Neural cell (in vitro differentiated cells): ENCODE results near the gene LCNL1. TPM values are rescaled to one million over a fixed set of nuclear protein-coding genes. Genes with fewer than 3 reads are reported as not detected.

Experiments
- H2AFZ ChIP-seq: fragments of 200-600, 300-800 bp; sonication (generic), shearing (Covaris generic); 2 replicates; pipeline ENCODE4 v1.6.0; 2014; ENCODE audit warnings: low read depth, mild to moderate bottlenecking, antibody characterized with exemption, low read length, moderate library complexity
- H3F3A ChIP-seq: fragments of 200-600 bp; shearing (Covaris generic); 2 replicates; pipeline ENCODE4 v1.6.1; 2016; ENCODE audit warnings: mild to moderate bottlenecking, moderate library complexity, mixed read lengths, antibody characterized with exemption, low read length; ENCODE audit not compliant: insufficient read depth, poor library complexity, severe bottlenecking
- H3K27ac ChIP-seq: fragments of 200-600, 300-800 bp; sonication (generic), shearing (Covaris generic); 2 replicates; pipeline ENCODE4 v1.5.1; 2014; ENCODE audit warnings: mild to moderate bottlenecking, low read length, moderate library complexity
- H3K27me3 ChIP-seq: fragments of 300-800, 200-600 bp; sonication (generic), shearing (Covaris generic); 2 replicates; pipeline ENCODE4 v1.6.0; 2014; ENCODE audit warnings: mild to moderate bottlenecking, low read depth, low read length, moderate library complexity; ENCODE audit not compliant: insufficient read depth
- H3K36me3 ChIP-seq: fragments of 300-800, 200-600 bp; sonication (generic), shearing (Covaris generic); 2 replicates; pipeline ENCODE4 v1.5.1; 2014; ENCODE audit warnings: mild to moderate bottlenecking, antibody characterized with exemption, low read length, moderate library complexity; ENCODE audit not compliant: insufficient read depth
- H3K4me2 ChIP-seq: fragments of 300-800, 200-600 bp; sonication (generic), shearing (Covaris generic); 2 replicates; pipeline ENCODE4 v1.6.0; 2014; ENCODE audit warnings: mild to moderate bottlenecking, low read length
- H3K4me3 ChIP-seq: fragments of 300-800, 200-600 bp; sonication (generic), shearing (Covaris generic); 2 replicates; pipeline ENCODE4 v1.5.1; 2014; ENCODE audit warnings: mild to moderate bottlenecking, low read length, moderate library complexity
- H3K79me2 ChIP-seq: fragments of 200-600 bp; shearing (Covaris generic); replicated peaks from 2 replicates; pipeline ENCODE4 v1.6.0; 2014; ENCODE audit warnings: mild to moderate bottlenecking, low read length, moderate library complexity; ENCODE audit not compliant: insufficient read depth
- H3K9ac ChIP-seq: fragments of 300-800, 200-600 bp; sonication (generic), shearing (Covaris generic); 2 replicates; pipeline ENCODE4 v1.6.1; 2016; ENCODE audit warnings: mild to moderate bottlenecking, low read length, mixed read lengths
- H3K9me2 ChIP-seq: fragments of 200-600 bp; shearing (Covaris generic); 2 replicates; pipeline ENCODE4 v1.6.1; 2016; ENCODE audit warnings: mild to moderate bottlenecking, low read length, mixed read lengths; ENCODE audit not compliant: insufficient read depth
- H3K9me3 ChIP-seq: fragments of 200-600, 300-800 bp; sonication (generic), shearing (Covaris generic); 2 replicates; pipeline ENCODE4 v1.6.1; 2016; ENCODE audit warnings: mild to moderate bottlenecking, mixed run types, low read length, moderate library complexity, mixed read lengths
- H4K20me1 ChIP-seq: fragments of 200-600 bp; shearing (Covaris generic); 2 replicates; pipeline ENCODE4 v1.6.1; 2016; ENCODE audit warnings: mild to moderate bottlenecking, mixed run types; ENCODE audit not compliant: insufficient read depth
- CTCF ChIP-seq: fragments of 450-650 bp; IDR thresholded peaks from 2 replicates; pipeline ENCODE4 v1.5.1; 2014; ENCODE audit warnings: antibody characterized with exemption, mild to moderate bottlenecking, moderate library complexity; ENCODE audit not compliant: poor library complexity, severe bottlenecking
- EP300 ChIP-seq: fragments of 450-650 bp; conservative IDR thresholded peaks from 2 replicates; pipeline ENCODE4 v1.6.1; 2014; ENCODE audit warnings: antibody characterized with exemption, mild to moderate bottlenecking, moderate library complexity; ENCODE audit not compliant: poor library complexity, severe bottlenecking
- EZH2 ChIP-seq: fragments of 200-600, 300-800 bp; shearing (Covaris generic), sonication (generic); IDR thresholded peaks from 2 replicates; pipeline ENCODE4 v1.6.1; 2014; ENCODE audit warnings: antibody characterized with exemption, low read length, borderline replicate concordance, mild to moderate bottlenecking; ENCODE audit not compliant: insufficient read depth, poor library complexity, severe bottlenecking
- MXI1 ChIP-seq: fragments of 450-650 bp; conservative IDR thresholded peaks from 2 replicates; pipeline ENCODE4 v1.6.1; 2014; ENCODE audit warnings: antibody characterized with exemption, mild to moderate bottlenecking; ENCODE audit not compliant: poor library complexity, severe bottlenecking
- POLR2AphosphoS5 ChIP-seq: IDR thresholded peaks from 2 replicates; pipeline ENCODE4 v1.6.1; 2012
- RAD21 ChIP-seq: fragments of 450-650 bp; conservative IDR thresholded peaks from 2 replicates; pipeline ENCODE4 v1.6.1; 2014; ENCODE audit warnings: antibody characterized with exemption, mild to moderate bottlenecking, moderate library complexity
- REST ChIP-seq: IDR thresholded peaks from 2 replicates; pipeline ENCODE4 v1.6.1; 2012; ENCODE audit warnings: borderline replicate concordance
- SMC3 ChIP-seq: fragments of 450-650 bp; conservative IDR thresholded peaks from 2 replicates; pipeline ENCODE4 v1.6.1; 2014; ENCODE audit warnings: antibody characterized with exemption, mild to moderate bottlenecking, moderate library complexity; ENCODE audit not compliant: poor library complexity
- TAF1 ChIP-seq: IDR thresholded peaks from 2 replicates; pipeline ENCODE4 v1.6.1; 2012; ENCODE audit warnings: low read depth
- polyA plus RNA-seq: library from polyadenylated mRNA; depleted of rRNA; stranded (reverse); fragments of >200 nt; gene quantifications from 2 replicates; pipeline ENCODE4 v1.2.3, GENCODE V29; 2014

The LCNL1 gene
- polyA plus RNA-seq, 1 donor from 2014 or later, result not detected

- no peaks in the 10 kb centered on the region for H3K9me3 ChIP-seq
- H3K79me2 ChIP-seq, result peaks cover 5% of the 10 kb centered on the region
- H3K9ac ChIP-seq, result no peak overlapping the region
- H3K27me3 ChIP-seq, result no peaks in the 10 kb centered on the region
- no peak overlapping the region for H3K4me2 ChIP-seq
- H3K9me2 ChIP-seq, result no peaks in the 10 kb centered on the region
- TF ChIP-seq MXI1 (no peak), TAF1 (no peak), REST (no peak), RAD21 (no peak), EP300 (no peak), POLR2AphosphoS5 (no peak), SMC3 (no peak), EZH2 (no peak), CTCF (no peak)
- H2AFZ ChIP-seq, result no peak overlapping the region
- no peak overlapping the region for H3K27ac ChIP-seq
- no peaks in the 10 kb centered on the region for H4K20me1 ChIP-seq
- no peak overlapping the region for H3K4me3 ChIP-seq
- no peaks in the 10 kb centered on the region for H3K36me3 ChIP-seq
- H3F3A ChIP-seq, result no peaks in the 10 kb centered on the region
Observed at GRCh38 chr9:137030538-137031527, 48.0 kb downstream of the LCNL1 start.

- Histone ChIP-seq H2AFZ (no peak within 1 kb of the TSS), H3K79me2 (peaks cover 4% of the 10 kb centered on the region), H3F3A (no peaks in the 10 kb centered on the region), H3K9me2 (no peaks in the 10 kb centered on the region), H3K4me3 (no peak within 1 kb of the TSS), H4K20me1 (no peaks in the 10 kb centered on the region), H3K27ac (no peak within 1 kb of the TSS), H3K36me3 (no peaks in the 10 kb centered on the region), H3K4me2 (no peak within 1 kb of the TSS), H3K9me3 (no peaks in the 10 kb centered on the region), H3K9ac (no peak within 1 kb of the TSS), H3K27me3 (no peaks in the 10 kb centered on the region)
- TF ChIP-seq TAF1 (no peak), REST (no peak), EZH2 (no peak), EP300 (no peak), RAD21 (no peak), CTCF (no peak), POLR2AphosphoS5 (no peak), SMC3 (no peak)
Observed at GRCh38 chr9:137031904-137032640, 49.3 kb downstream of the LCNL1 start, which contains the start of gene FUT7. Gene FUT7 (minus strand): TSS chr9:137032088. CDS start chr9:137031991, 97 bp downstream.
